ENCODE data around the gene DGKG. TPM values are rescaled to one million over a fixed set of nuclear protein-coding genes. Genes with fewer than 3 reads are reported as not detected.

Gene DGKG
- total and polyA plus RNA-seq, 9 of the 15 experiments (the other 6 are each of a cell fraction or from before 2014, with no cell fraction given) = 0.01 to 0.36 (median 0.15) TPM

DNA sequence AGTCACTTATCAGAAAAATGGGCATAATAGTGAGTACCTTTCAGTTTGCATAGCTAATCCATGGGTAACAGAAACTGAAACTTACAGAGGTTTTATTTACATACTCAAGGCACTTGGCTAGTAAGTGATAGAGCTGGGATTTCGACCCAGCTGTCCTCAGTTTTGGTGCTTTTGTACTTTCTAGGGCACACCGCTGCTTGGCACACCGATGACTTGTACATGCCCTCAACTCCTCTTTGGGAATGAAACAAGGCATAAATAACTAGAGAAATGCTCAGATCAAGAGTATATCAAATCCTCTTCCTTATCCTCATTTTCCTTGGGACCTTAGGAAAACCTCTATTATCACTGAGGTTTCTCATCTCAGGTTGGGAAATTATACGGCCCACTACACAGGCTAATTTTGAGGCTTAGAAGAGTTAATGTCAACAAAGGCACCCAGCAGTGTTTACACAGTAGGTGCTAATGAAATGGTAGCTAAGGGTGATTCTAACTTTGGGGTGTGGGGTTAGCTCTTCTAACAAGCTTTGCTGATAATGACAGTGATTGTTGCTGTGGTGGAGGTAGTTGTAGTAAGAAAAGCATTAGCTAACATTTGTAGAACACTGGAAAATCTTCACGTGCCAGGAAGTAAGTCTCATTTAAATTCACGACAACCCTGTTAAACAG is 20.3 kb upstream of the DGKG start (continued):
- TF ChIP-seq, protein P1, sequence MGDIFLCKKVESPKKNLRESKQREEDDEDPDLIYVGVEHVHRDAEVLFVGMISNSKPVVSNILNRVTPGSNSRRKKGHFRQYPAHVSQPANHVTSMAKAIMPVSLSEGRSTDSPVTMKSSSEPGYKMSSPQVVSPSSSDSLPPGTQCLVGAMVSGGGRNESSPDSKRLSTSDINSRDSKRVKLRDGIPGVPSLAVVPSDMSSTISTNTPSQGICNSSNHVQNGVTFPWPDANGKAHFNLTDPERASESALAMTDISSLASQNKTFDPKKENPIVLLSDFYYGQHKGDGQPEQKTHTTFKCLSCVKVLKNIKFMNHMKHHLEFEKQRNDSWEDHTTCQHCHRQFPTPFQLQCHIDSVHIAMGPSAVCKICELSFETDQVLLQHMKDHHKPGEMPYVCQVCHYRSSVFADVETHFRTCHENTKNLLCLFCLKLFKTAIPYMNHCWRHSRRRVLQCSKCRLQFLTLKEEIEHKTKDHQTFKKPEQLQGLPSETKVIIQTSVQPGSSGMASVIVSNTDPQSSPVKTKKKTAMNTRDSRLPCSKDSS (IDR thresholded peaks at IDR 0.05; ENCODE audit: low read depth, partially characterized antibody) = no peak

- CTCF ChIA-PET (ENCODE audit: low intra/inter-chr PET ratio) = no interaction called here
- Histone ChIP-seq H3K9me3 (replicated peaks; ENCODE audit: control insufficient read depth, insufficient read depth, low read depth, low read length) (no peaks in the 10 kb centered on the region), H3K79me2 (ENCODE audit: control insufficient read depth, insufficient read depth, low read length) (no peaks in the 10 kb centered on the region), H3K4me2 (ENCODE audit: insufficient read depth, low read length) (no peak overlapping the region), H3K9ac (ENCODE audit: insufficient read depth in 1 of 2, low read depth in 2 of 2, low read length in 2 of 2) (no peak overlapping the region), H3K4me1 (replicated peaks in 1 of 2; ENCODE audit: control insufficient read depth in 2 of 2, insufficient read depth in 2 of 2, low read length in 2 of 2) (no peaks in the 10 kb centered on the region), H3K27me3 (ENCODE audit: control insufficient read depth in 2 of 2, insufficient read depth in 2 of 2, low read length in 2 of 2) (peaks cover 8 to 38% of the 10 kb centered on the region in 2 experiments; a peak in 4 of 5 replicates), H3K27ac (ENCODE audit: extremely low read depth, low read depth, low read length) (no peak overlapping the region), H4K20me1 (replicated peaks; ENCODE audit: control insufficient read depth, insufficient read depth, low read length) (no peaks in the 10 kb centered on the region), H3K9me1 (ENCODE audit: control insufficient read depth, insufficient read depth, low read length) (peaks cover 3% of the 10 kb centered on the region), H3K36me3 (ENCODE audit: control insufficient read depth, insufficient read depth, low read length) (no peaks in the 10 kb centered on the region), H3K4me3 (no peak overlapping the region), H2AFZ (ENCODE audit: low read depth, low read length) (no peak overlapping the region)
- POLR2A ChIA-PET = interaction anchor here (0.9 to 1.4 kb wide), 2 partner anchors 10 to 15 kb away, joined by 3 read pairs; no protein-coding TSS in a partner anchor
- 8% methylated on average over 10 of the region's 10 CpGs for WGBS (ENCODE audit: insufficient coverage, low coverage, missing lambda C conversion rate)
- ATAC-seq (no peak), FAIRE-seq (no peak), DNase-seq (ENCODE audit: extremely low read depth in 1 of 4, low spot score in 3 of 4) (no peak)
- BruUV-seq (replicated peaks) = no TSS peak
- intact Hi-C loops (cut with micrococcal nuclease) (no loop called here), in situ Hi-C loops (cut with MboI) (no loop called here)
- TF ChIP-seq NR2C2 (CRISPR knock-in tag; IDR thresholded peaks at IDR 0.05) = no peak
- peak; percentile 36; the same call in 1 of the 2 replicates for TF ChIP-seq NR2C2 (tag; IDR thresholded peaks at IDR 0.05)
- TF ChIP-seq FOSL1 (tag; conservative IDR thresholded peaks at IDR 0.05) = 0 out of 2 replicates have a peak, but pooled peaks have one; percentile 10
- peak; percentile 80 for TF ChIP-seq NFIC (IDR thresholded peaks at IDR 0.05)
- no peak for TF ChIP-seq POLR2A (conservative IDR thresholded peaks at IDR 0.05)
- no peak for TF ChIP-seq MCM3 (IDR thresholded peaks at IDR 0.05)
Measured at GRCh38 chr3:186381424-186382216, 19.6 kb upstream of the DGKG start.
